Tibial artery (tissue), 4 donors: Measurements from ENCODE around the gene SRMS.

Experiments
- DNase-seq, 2 donors: peaks; one replicate each; pipeline ENCODE4 v3.0.0-alpha.2; 2019
- H3K27ac ChIP-seq, 2 donors: fragments of 200-600 bp; sonication (generic) in 1 of 2; 1 replicate in 1 of 2; 2 replicates in 1 of 2; pipeline ENCODE4 v1.5.1; 2018 to 2019; ENCODE audit warnings: mild to moderate bottlenecking in 1 of 2
- H3K27me3 ChIP-seq, 2 donors: fragments of 200-600 bp; sonication (generic) in 1 of 2; one replicate each; pipeline versions ENCODE4 v1.5.1 to v1.6.0; 2016 to 2019
- H3K36me3 ChIP-seq, 3 donors: fragments of 200-600 bp; sonication (generic) in 2 of 3; one replicate each; pipeline ENCODE4 v1.5.1; 2016 to 2019; ENCODE audit warnings: mild to moderate bottlenecking in 2 of 3
- H3K4me1 ChIP-seq, 4 donors: fragments of 200-600 bp; sonication (generic) in 2 of 4; 1 replicate in 3 of 4; 2 replicates in 1 of 4; pipeline ENCODE4 v1.5.1; 2016 to 2019
- H3K4me3 ChIP-seq, 2 donors: fragments of 200-600 bp; sonication (generic) in 1 of 2; 1 replicate in 1 of 2; 2 replicates in 1 of 2; pipeline ENCODE4 v1.5.1; 2018 to 2019; ENCODE audit warnings: mild to moderate bottlenecking in 2 of 2
- H3K9me3 ChIP-seq, 3 donors: fragments of 200-600 bp; sonication (generic) in 1 of 3; one replicate each; pipeline ENCODE4 v1.5.1; 2016 to 2019
- CTCF ChIP-seq, 2 experiments: fragments of 200-600 bp in 1 of 2; fragments of 450-650 bp in 1 of 2; IDR thresholded peaks; one replicate each; pipeline ENCODE4 v1.5.1; 2017 to 2019; ENCODE audit warnings: antibody characterized with exemption in 2 of 2, mild to moderate bottlenecking in 1 of 2, moderate library complexity in 1 of 2
- intact Hi-C: fragments of 100-400 bp; cut with DNase I; formaldehyde crosslinking; loops from one replicate; pipeline ENCODE4 v1.15.0; 2023; ENCODE audit warnings: low total_unique reads

SRMS gene

GRCh38 chr20:63529861-63530787 lies 17.4 kb downstream of the SRMS start:
- H3K27ac ChIP-seq, result no peak overlapping the region
- no peak for TF ChIP-seq CTCF (IDR thresholded peaks at IDR 0.05)
- H3K4me3 ChIP-seq, result no peak overlapping the region

GRCh38 chr20:63529180-63529860 lies 18.2 kb downstream of the SRMS start:
- H3K36me3 ChIP-seq, result no peaks in the 10 kb centered on the region
- H3K4me3 ChIP-seq, result no peak overlapping the region
- H3K27me3 ChIP-seq, result peaks cover 0 to 29% of the 10 kb centered on the region in 2 donors
- intact Hi-C loops, result no loop called here
- DNase-seq, result no peak
- TF ChIP-seq CTCF (IDR thresholded peaks at IDR 0.05), result no peak
- no peak overlapping the region for H3K27ac ChIP-seq
- H3K4me1 ChIP-seq, result peaks cover 0 to 1% (median 0%) of the 10 kb centered on the region in 4 donors
- no peaks in the 10 kb centered on the region for H3K9me3 ChIP-seq

More at GRCh38 chr20:63529861-63530787, 17.4 kb downstream of the SRMS start:
- Histone ChIP-seq H3K4me1 (peaks cover 0 to 9% (median 0%) of the 10 kb centered on the region in 4 donors), H3K27me3 (peaks cover 0 to 37% of the 10 kb centered on the region in 2 donors), H3K9me3 (no peaks in the 10 kb centered on the region), H3K36me3 (no peaks in the 10 kb centered on the region)
- no peak for DNase-seq
- intact Hi-C loops, result loop anchor here (10.0 kb wide), 1 partner anchor 335 kb away; the partner anchor contains the start of genes ABHD16B and TPD52L2

GRCh38 chr20:63527184-63527583 lies 20.4 kb downstream of the SRMS start:
- H3K36me3 ChIP-seq, result peaks cover 0 to 15% (median 12%) of the 10 kb centered on the region in 3 donors

GRCh38 chr20:63525971-63526370 lies 21.6 kb downstream of the SRMS start:
- Histone ChIP-seq H3K36me3 (peaks cover 0 to 21% (median 12%) of the 10 kb centered on the region in 3 donors), H3K27me3 (peaks cover 0 to 6% of the 10 kb centered on the region in 2 donors), H3K27ac (no peak overlapping the region), H3K4me1 (peaks cover 0 to 20% (median 18%) of the 10 kb centered on the region in 4 donors), H3K4me3 (no peak overlapping the region), H3K9me3 (no peaks in the 10 kb centered on the region)
- no peak for TF ChIP-seq CTCF (IDR thresholded peaks at IDR 0.05)
- intact Hi-C loops, result no loop called here
- no peak for DNase-seq

More at GRCh38 chr20:63527184-63527583, 20.4 kb downstream of the SRMS start:
- H3K4me3 ChIP-seq, result no peak overlapping the region
- H3K4me1 ChIP-seq, result peaks cover 0 to 9% (median 6%) of the 10 kb centered on the region in 4 donors
- no peak overlapping the region for H3K27ac ChIP-seq
- no peaks in the 10 kb centered on the region for H3K9me3 ChIP-seq
- H3K27me3 ChIP-seq, result peaks cover 0 to 9% of the 10 kb centered on the region in 2 donors
- TF ChIP-seq CTCF (IDR thresholded peaks at IDR 0.05), result no peak
- intact Hi-C loops, result no loop called here
- no peak for DNase-seq

GRCh38 chr20:63525185-63525584 lies 22.4 kb downstream of the SRMS start:
- H3K4me1 ChIP-seq, result peaks cover 0 to 20% (median 18%) of the 10 kb centered on the region in 4 donors
- H3K9me3 ChIP-seq, result no peaks in the 10 kb centered on the region
- H3K27ac ChIP-seq, result no peak overlapping the region
- H3K4me3 ChIP-seq, result no peak overlapping the region
- DNase-seq, result no peak
- TF ChIP-seq CTCF (IDR thresholded peaks at IDR 0.05), result no peak
- H3K36me3 ChIP-seq, result peaks cover 0 to 21% (median 12%) of the 10 kb centered on the region in 3 donors
- no peaks in the 10 kb centered on the region for H3K27me3 ChIP-seq
- intact Hi-C loops, result no loop called here
